ENCODE results near the gene SRSF1.

- TF ChIP-seq CTCF (IDR thresholded peaks at IDR 0.05) (no peak), POLR2AphosphoS5 (IDR thresholded peaks at IDR 0.05) (no peak)
These were observed 25.8 kb upstream of the SRSF1 start for GRCh38 chr17:58032691-58033415.

Measured in sigmoid colon (tissue), 4 donors.